K562 (cell line): ENCODE results near the gene PLA2G2C. TPM values are rescaled to one million over a fixed set of nuclear protein-coding genes. Genes with fewer than 3 reads are reported as not detected.

ENCODE experiments used
- CHD7 ChIP-seq: fragments of 200-600 bp; sonication (generic); IDR thresholded peaks from one replicate; pipeline ENCODE4 v1.6.1; 2012; ENCODE audit warnings: mild to moderate bottlenecking, low read depth, low read length, inconsistent platforms
- PHF20 ChIP-seq: fragments of 450-650 bp; IDR thresholded peaks from 2 replicates; pipeline ENCODE4 v1.6.1; 2018; ENCODE audit not compliant: partially characterized antibody
- POLR3G ChIP-seq: IDR thresholded peaks from 2 replicates; pipeline ENCODE4 v1.6.1; 2011; ENCODE audit not compliant: insufficient read length, insufficient replicate concordance; ENCODE audit errors: extremely low read depth
- RBM17 ChIP-seq: fragments of 200-400 bp; formaldehyde crosslinking; IDR thresholded peaks from 2 replicates; pipeline ENCODE4 v1.6.1; 2017; ENCODE audit warnings: low read depth, mild to moderate bottlenecking, low read length, borderline replicate concordance
- polyA plus RNA-seq, 8 experiments: library from polyadenylated mRNA; depleted of rRNA in 4 of 8; stranded (reverse) in 5 of 8; unstranded in 3 of 8; fragments of >200 nt; fragmentation: Nextera tagmentation in 2 of 8; fragmentation: Illumina TruSeq in 1 of 8; extraction: Ambion mirVana in 2 of 8; extraction: Trizol in 1 of 8; gene quantifications; 2 replicates each; pipeline versions ENCODE4 v1.2.1 to v1.2.3, GENCODE V29; 2011 to 2014; ENCODE audit warnings: inconsistent platforms in 1 of 8, missing spikeins in 1 of 8
- total RNA-seq, 7 experiments: library from RNA; depleted of rRNA in 6 of 7; stranded (reverse); fragments of >200 nt in 6 of 7; fragmentation: Illumina TruSeq in 2 of 7; extraction: Trizol in 2 of 7; gene quantifications; 2 replicates each; pipeline versions ENCODE4 v1.2.1 to v1.2.3, GENCODE V29; 2011 to 2021; ENCODE audit warnings: low replicate concordance in 1 of 7

The PLA2G2C gene
- total and polyA plus RNA-seq, 9 of the 15 experiments (the other 6 are each of a cell fraction or from before 2014, with no cell fraction given) = 0.14 to 0.49 (median 0.21) TPM

DNA sequence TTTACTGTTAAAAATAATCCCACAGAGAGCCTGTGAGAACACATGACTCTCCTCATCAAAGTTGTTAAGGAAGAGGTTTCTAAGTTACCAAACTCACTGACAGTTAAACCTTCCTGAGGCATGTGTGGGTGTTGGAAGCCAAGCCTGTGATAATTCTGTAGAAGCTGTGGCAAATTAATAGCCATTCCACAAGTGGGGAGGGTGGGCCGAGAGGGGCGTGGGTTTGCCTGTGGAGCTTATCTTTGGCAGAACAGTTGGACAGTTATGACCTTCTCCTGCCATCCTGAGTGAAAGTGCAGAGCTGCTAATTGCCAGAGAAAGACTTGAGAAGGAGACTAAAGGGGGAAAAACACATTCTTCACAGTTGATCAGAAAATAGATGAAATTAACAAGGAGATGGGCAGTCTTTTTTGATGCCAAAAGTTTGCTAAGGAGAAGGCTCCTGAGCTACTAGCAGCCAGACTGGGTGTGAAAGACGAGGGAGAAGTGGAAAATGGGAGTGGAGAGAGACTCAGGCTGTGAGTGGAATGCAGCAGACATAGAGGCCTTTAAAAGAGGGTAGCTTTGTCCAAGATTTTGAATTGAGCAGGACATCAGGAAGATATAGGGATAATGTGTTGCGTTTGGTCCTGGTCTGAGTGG is 1.6 kb upstream of the PLA2G2C start (continued):
- TF ChIP-seq POLR3G (no peak), PHF20 (peak; percentile 24), RBM17 (no peak), CHD7 (no peak)
